ENCODE measurements around the gene ZBTB17.
"Not testable (repeated sequence)": the region's sequence is repeated elsewhere in the genome, so short reads cannot be mapped to it uniquely, and the experiment has no call there.

Gene ZBTB17

GRCh38 chr1:15975805-15976680 lies at the start of gene ZBTB17:
Gene ZBTB17, minus strand, starts transcription at chr1:15976101. Its CDS starts 27,606 bp downstream, at chr1:15948495.
- peak; percentile 96 for DNase-seq

GRCh38 chr1:16023050-16023653 lies 47.3 kb upstream of the ZBTB17 start:
- no peak for DNase-seq

- no peak for DNase-seq
These were observed 46.5 kb upstream of the ZBTB17 start for GRCh38 chr1:16022393-16022792.

GRCh38 chr1:16021681-16022080 lies 45.8 kb upstream of the ZBTB17 start, which contains the start of gene CLCNKA:
Gene CLCNKA, plus strand, starts transcription at chr1:16022036. Its CDS starts 584 bp downstream, at chr1:16022620.
- no peak for DNase-seq

- not testable (repeated sequence) for DNase-seq
These were observed 45.0 kb upstream of the ZBTB17 start for GRCh38 chr1:16020878-16021277.

- DNase-seq: no peak
These were observed 44.4 kb upstream of the ZBTB17 start for GRCh38 chr1:16020325-16020724.

- no peak for DNase-seq
These were observed 43.9 kb upstream of the ZBTB17 start for GRCh38 chr1:16019644-16020277.

- DNase-seq: no peak
These were observed 43.1 kb upstream of the ZBTB17 start for GRCh38 chr1:16018749-16019643.

GRCh38 chr1:16018308-16018707 lies 42.4 kb upstream of the ZBTB17 start:
- no peak for DNase-seq

- DNase-seq: no peak
These were observed 41.8 kb upstream of the ZBTB17 start, which contains the start of gene HSPB7 for GRCh38 chr1:16017461-16018303. Gene HSPB7, minus strand, starts transcription at chr1:16018043. Its CDS starts 80 bp downstream, at chr1:16017963.

- DNase-seq: no peak
These were observed 41.2 kb upstream of the ZBTB17 start for GRCh38 chr1:16017076-16017460.

GRCh38 chr1:16015960-16016901 lies 40.3 kb upstream of the ZBTB17 start:
- DNase-seq: no peak

GRCh38 chr1:16015491-16015890 lies 39.6 kb upstream of the ZBTB17 start:
- DNase-seq: no peak

- DNase-seq: no peak
These were observed 38.9 kb upstream of the ZBTB17 start for GRCh38 chr1:16014509-16015482.

- DNase-seq: no peak
These were observed 38.0 kb upstream of the ZBTB17 start for GRCh38 chr1:16013908-16014258.

- DNase-seq: peak; percentile 44
These were observed 37.5 kb upstream of the ZBTB17 start for GRCh38 chr1:16013220-16013907.

GRCh38 chr1:16012590-16013219 lies 36.8 kb upstream of the ZBTB17 start:
- no peak for DNase-seq
